T-helper 2 cell (primary cell): ENCODE measurements around the gene AJM1.
A peak's percentile ranks its signal among the peaks of the same experiment; 100 is the strongest.
"Not testable (repeated sequence)": the region's sequence is repeated elsewhere in the genome, so short reads cannot be mapped to it uniquely, and the experiment has no call there.

ENCODE experiments used
- DNase-seq, 5 experiments: peaks; one replicate each; pipeline versions ENCODE4 v3.0.0 to v3.0.0-alpha.2; 2012 to 2022

The AJM1 gene

GRCh38 chr9:136831720-136832104 lies 10.6 kb upstream of the AJM1 start:
- DNase-seq, result no peak

GRCh38 chr9:136832581-136832980 lies 9.7 kb upstream of the AJM1 start:
- DNase-seq, result no peak

DNA sequence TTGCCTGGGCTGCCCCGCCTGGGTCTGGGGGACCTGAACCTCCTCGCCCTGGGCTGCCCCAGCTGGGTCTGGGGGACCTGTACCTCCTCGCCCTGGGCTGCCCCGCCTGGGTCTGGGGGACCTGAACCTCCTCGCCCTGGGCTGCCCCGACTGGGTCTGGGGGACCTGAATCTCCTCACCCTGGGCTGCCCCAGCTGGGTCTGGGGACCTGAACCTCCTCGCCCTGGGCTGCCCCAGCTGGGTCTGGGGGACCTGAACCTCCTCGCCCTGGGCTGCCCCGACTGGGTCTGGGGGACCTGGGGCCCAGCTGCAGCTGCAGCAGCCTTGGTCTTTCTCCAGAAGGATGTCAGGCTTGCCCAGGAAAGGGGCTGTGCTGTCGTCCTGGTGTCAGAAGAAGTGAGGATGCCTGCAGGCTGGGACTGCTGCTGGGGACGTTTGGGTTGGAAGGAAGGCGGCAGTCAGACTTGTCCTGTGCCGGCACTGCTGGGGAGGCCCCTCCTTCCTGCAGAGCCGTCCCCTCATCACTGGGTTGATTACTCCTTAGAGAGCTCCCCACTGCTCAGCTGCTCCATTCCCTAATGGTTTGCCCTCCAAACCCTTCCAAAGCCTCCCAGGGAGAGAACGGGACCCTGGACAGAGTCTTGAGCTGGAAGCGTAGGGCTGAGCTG lies 8.8 kb upstream of the AJM1 start:
- DNase-seq, result not testable (repeated sequence)

DNA sequence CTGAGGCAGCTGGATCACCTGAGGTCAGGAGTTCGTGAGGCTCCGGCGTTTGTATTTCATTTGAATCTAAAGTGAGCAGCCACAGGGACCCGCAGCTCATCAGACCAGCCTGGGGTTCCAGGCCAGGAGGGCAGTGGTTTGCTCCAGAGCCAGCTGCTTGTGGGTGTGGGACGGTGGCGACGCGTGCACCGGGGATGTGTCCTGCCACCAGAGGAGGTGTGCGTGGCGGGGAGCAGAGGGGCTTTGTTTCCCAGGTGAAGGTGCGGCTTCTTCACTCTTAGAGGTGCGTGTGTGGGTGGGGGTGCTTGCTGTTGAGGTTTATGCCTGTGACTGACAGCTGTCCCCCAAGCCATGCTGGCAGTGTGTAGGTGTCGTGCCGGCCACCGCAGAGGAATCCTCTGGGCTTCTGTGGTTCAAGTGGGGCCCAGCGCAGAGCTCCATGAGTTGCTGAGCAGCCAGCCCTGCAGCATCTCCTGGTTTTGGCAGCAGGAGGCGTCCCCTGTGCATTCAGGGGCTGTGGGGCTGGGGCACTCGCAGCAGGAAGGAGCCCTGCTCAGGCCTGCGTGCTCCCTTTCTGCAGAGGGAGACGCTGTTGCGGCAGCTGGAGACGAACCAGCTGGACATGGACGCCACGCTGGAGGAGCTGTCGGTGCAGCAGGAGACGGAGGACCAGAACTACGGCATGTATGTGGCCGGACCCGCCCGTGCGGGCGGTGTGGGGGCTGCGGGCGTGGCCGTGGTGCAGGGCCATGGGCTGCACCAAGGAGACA lies 6.9 kb upstream of the AJM1 start:
- no peak for DNase-seq

DNA sequence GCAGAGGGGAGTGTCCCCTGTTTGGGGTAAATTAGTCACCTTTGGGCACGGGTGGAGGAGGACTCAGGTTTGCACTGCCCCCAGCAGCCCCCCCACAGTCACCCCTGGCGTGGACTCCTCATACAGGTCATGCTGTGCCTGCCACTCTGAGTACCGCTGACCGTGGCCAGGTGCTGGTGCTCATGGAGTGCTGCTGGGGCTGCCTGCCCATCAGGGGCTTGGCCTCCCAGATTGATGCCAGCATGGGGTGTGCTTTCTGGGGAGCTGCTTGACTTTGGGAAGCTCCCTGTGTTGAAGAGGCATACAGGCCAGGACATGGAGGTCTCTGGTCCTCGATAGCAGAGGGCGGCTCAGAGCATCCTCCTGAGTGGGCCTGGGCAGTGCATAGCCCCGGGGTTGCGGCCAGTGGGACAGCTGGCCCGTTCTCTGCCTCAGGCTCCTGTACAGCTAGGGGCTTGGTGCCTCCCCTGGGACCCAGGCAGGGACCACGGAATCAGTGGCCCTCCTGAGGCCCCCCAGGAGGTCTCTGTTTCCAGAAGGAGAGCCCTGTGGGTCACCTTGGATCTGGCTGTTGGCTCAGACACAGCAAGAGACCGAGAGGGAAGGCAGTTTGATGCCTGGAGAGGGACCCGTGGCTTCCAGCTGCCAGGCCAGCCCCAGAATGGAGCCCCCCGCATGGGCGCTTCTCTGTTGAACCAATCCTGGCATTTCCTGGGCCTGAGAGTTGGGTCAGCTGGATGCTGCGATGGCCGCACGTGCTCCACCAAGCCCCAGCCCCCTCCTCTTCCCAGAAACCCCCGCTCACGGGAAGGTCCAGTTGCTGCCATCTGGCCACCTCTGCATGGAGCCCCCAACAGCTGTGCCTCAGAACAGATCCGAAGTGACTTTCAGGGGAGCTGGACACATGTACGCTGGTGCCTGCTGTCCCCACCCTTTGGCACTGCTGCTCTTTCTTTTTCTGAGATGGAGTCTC lies 6.1 kb upstream of the AJM1 start:
- DNase-seq, result no peak

GRCh38 chr9:136837146-136837855 lies 5.0 kb upstream of the AJM1 start:
- DNase-seq, result no peak

- not testable (repeated sequence) for DNase-seq
Measured at GRCh38 chr9:136837856-136838277, 4.4 kb upstream of the AJM1 start.

GRCh38 chr9:136838314-136839228 lies 3.7 kb upstream of the AJM1 start:
- no peak for DNase-seq

GRCh38 chr9:136839229-136840139 lies 2.8 kb upstream of the AJM1 start:
- no peak for DNase-seq

- no peak for DNase-seq
Measured at GRCh38 chr9:136840140-136840876, 2.0 kb upstream of the AJM1 start.

- no peak for DNase-seq
Measured at GRCh38 chr9:136840877-136841645, 1.2 kb upstream of the AJM1 start.

- not testable (repeated sequence) for DNase-seq
Measured at GRCh38 chr9:136841646-136842379, 465 bp upstream of the AJM1 start.

GRCh38 chr9:136843159-136843800 lies 1.0 kb downstream of the AJM1 start:
- DNase-seq, result not testable (repeated sequence)

- peak; percentile 39 to 50 (median 43) for DNase-seq
Measured at GRCh38 chr9:136843801-136844740, 1.8 kb downstream of the AJM1 start.

- DNase-seq, result peak in 1 of 5 experiments; percentile 36
Measured at GRCh38 chr9:136844761-136845464, 2.6 kb downstream of the AJM1 start.
